Measurements from ENCODE around the gene ACTBL2.

DNA sequence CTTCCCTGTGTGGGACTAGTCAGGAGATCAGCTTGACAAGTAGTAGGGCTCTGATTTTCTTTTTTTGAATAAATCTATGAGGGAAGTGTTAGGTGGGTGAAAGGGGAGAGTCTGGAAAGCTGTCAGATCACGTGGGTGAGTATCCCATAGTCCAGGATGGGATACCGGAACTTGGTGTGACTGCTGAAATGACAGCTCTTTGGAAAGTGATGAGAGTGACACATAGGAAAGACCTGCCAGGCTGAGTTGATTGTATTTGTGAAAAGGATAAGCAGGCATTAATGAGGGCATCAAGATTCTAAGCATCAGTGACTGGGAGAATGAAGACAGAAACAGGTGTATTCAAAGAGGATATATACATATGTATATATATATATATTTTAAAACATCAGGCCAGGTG, 35.6 kb downstream of the ACTBL2 start:
- TF ChIP-seq CTCF (IDR thresholded peaks at IDR 0.05; ENCODE audit: low read depth, low read length, missing input control) (no peak), YY1 (IDR thresholded peaks at IDR 0.05) (no peak), GABPA (IDR thresholded peaks at IDR 0.05 in 1 of 2, conservative IDR thresholded peaks at IDR 0.05 in 1 of 2) (no peak), ATF3 (IDR thresholded peaks at IDR 0.05) (no peak), RXRA (IDR thresholded peaks at IDR 0.05) (no peak), NR2F2 (IDR thresholded peaks at IDR 0.05) (no peak), TAF1 (conservative IDR thresholded peaks at IDR 0.05) (no peak), MAX (IDR thresholded peaks at IDR 0.05) (no peak), EGR1 (IDR thresholded peaks at IDR 0.05; ENCODE audit: low read depth in 2 of 2) (no peak)
- TF ChIP-seq, protein P1, sequence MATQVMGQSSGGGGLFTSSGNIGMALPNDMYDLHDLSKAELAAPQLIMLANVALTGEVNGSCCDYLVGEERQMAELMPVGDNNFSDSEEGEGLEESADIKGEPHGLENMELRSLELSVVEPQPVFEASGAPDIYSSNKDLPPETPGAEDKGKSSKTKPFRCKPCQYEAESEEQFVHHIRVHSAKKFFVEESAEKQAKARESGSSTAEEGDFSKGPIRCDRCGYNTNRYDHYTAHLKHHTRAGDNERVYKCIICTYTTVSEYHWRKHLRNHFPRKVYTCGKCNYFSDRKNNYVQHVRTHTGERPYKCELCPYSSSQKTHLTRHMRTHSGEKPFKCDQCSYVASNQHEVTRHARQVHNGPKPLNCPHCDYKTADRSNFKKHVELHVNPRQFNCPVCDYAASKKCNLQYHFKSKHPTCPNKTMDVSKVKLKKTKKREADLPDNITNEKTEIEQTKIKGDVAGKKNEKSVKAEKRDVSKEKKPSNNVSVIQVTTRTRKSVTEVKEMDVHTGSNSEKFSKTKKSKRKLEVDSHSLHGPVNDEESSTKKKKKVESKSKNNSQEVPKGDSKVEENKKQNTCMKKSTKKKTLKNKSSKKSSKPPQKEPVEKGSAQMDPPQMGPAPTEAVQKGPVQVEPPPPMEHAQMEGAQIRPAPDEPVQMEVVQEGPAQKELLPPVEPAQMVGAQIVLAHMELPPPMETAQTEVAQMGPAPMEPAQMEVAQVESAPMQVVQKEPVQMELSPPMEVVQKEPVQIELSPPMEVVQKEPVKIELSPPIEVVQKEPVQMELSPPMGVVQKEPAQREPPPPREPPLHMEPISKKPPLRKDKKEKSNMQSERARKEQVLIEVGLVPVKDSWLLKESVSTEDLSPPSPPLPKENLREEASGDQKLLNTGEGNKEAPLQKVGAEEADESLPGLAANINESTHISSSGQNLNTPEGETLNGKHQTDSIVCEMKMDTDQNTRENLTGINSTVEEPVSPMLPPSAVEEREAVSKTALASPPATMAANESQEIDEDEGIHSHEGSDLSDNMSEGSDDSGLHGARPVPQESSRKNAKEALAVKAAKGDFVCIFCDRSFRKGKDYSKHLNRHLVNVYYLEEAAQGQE (IDR thresholded peaks at IDR 0.05) = no peak

Measured in liver (tissue), 3 donors.